Measurements from ENCODE around the gene SLC27A2. TPM values are rescaled to one million over a fixed set of nuclear protein-coding genes. Genes with fewer than 3 reads are reported as not detected.

Gene SLC27A2
- total and polyA plus RNA-seq, 2 experiments from 2014 or later, result 2.8 to 9.4 TPM

GRCh38 chr15:50137893-50138292 is 44.1 kb upstream of the SLC27A2 start (continued):
- TF ChIP-seq CTCF (conservative IDR thresholded peaks at IDR 0.05; ENCODE audit: low read depth in 2 of 2), result no peak

- H3K36me3 Mint-ChIP-seq (ENCODE audit: low read depth), result no peaks in the 10 kb centered on the region
- Histone ChIP-seq H3K27ac (ENCODE audit: low read depth) (no peak overlapping the region), H3K36me3 (ENCODE audit: insufficient read depth) (no peaks in the 10 kb centered on the region), H4K20me1 (replicated peaks; ENCODE audit: insufficient read depth) (no peaks in the 10 kb centered on the region), H3K9me2 (ENCODE audit: insufficient read depth) (no peaks in the 10 kb centered on the region), H2AFZ (no peak overlapping the region), H3K4me2 (no peak overlapping the region), H3K79me2 (replicated peaks; ENCODE audit: insufficient read depth) (no peaks in the 10 kb centered on the region), H3K4me1 (ENCODE audit: insufficient read depth) (no peaks in the 10 kb centered on the region), H3K4me3 (no peak overlapping the region), H3F3A (replicated peaks; ENCODE audit: low read depth) (no peaks in the 10 kb centered on the region), H3K27me3 (ENCODE audit: insufficient read depth) (no peaks in the 10 kb centered on the region)
- no peak overlapping the region for H3K4me3 Mint-ChIP-seq
- no peak overlapping the region for H3K27ac Mint-ChIP-seq
- no peaks in the 10 kb centered on the region for H3K9me3 Mint-ChIP-seq
- H3K27me3 Mint-ChIP-seq (ENCODE audit: insufficient read depth, low read depth, poor library complexity), result no peaks in the 10 kb centered on the region
- no peak for TF ChIP-seq ZNF462 (CRISPR knock-in tag; IDR thresholded peaks at IDR 0.05)
- peak; percentile 41 to 45 for TF ChIP-seq CTCF (conservative IDR thresholded peaks at IDR 0.05; ENCODE audit: low read depth in 2 of 2)
- no peak for TF ChIP-seq EZH2 (IDR thresholded peaks at IDR 0.05; ENCODE audit: low read depth, unreplicated experiment)
- no peak for TF ChIP-seq JUNB (IDR thresholded peaks at IDR 0.05; ENCODE audit: unreplicated experiment)
- DNase-seq (ENCODE audit: low spot score) (peak; percentile 23), ATAC-seq (peak; percentile 35; the same call in 2 of the 3 replicates)
- H3K4me1 Mint-ChIP-seq, result no peaks in the 10 kb centered on the region
Observed at GRCh38 chr15:50138391-50138790, 43.6 kb upstream of the SLC27A2 start.

Data from GM23338 (cell line).